ENCODE data around the gene NEK5.
A peak's percentile ranks its signal among the peaks of the same experiment; 100 is the strongest.

NEK5 gene

DNA sequence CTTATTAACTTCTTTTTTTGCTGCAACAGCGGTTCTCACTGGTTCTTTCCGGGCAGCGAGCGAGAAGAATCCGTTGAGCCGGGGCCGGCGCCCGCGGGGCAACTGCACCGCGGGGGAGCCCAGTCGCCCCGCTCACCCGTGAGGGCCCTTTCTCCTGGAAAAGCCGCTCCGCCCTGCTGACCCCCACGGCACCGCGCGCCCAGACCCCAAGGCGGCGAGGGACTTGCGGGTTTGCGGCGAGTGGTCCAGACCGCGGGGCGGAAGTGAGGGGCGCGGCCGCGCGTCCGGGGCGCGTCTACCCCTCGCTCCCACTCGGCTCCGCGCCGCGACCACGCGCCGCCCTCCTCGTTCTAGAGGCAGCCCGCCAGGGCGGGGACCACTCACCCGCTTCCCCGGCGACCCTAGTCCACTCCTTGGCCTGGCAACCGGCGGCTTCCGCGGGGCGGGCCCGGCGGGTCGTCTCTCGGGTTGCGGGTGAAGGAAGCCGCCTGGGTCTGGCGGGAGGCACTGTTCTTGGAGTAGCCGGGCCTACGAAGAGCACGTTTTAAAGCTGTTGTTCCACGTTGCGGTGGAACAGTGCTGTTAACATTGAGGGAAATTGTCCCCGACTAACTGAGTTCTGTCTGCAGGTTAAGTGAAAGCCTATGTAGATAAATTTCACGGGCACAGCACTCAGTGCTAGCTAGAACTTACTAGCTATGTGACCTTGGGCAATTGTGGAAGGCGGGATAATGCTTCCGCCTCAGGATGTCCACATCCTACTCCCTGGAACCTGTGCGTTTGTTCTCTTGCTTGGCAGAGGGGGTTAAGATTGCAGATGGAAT, 30.5 kb upstream of the NEK5 start, which contains the start of gene NEK3:
TSS of gene NEK3 (minus strand) at position 439 of the 824 bp plus-strand sequence. CDS start 3,406 bp downstream, outside the sequence.
- TF ChIP-seq EZH2phosphoT487 (conservative IDR thresholded peaks at IDR 0.05; ENCODE audit: low read length), result no peak
- TF ChIP-seq, protein P1, sequence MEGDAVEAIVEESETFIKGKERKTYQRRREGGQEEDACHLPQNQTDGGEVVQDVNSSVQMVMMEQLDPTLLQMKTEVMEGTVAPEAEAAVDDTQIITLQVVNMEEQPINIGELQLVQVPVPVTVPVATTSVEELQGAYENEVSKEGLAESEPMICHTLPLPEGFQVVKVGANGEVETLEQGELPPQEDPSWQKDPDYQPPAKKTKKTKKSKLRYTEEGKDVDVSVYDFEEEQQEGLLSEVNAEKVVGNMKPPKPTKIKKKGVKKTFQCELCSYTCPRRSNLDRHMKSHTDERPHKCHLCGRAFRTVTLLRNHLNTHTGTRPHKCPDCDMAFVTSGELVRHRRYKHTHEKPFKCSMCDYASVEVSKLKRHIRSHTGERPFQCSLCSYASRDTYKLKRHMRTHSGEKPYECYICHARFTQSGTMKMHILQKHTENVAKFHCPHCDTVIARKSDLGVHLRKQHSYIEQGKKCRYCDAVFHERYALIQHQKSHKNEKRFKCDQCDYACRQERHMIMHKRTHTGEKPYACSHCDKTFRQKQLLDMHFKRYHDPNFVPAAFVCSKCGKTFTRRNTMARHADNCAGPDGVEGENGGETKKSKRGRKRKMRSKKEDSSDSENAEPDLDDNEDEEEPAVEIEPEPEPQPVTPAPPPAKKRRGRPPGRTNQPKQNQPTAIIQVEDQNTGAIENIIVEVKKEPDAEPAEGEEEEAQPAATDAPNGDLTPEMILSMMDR (IDR thresholded peaks at IDR 0.05; ENCODE audit: insufficient read depth, low read length, poor library complexity, severe bottlenecking), result no peak
- H2AFZ ChIP-seq (ENCODE audit: low read depth, low read length, severe bottlenecking), result peak within 1 kb of the TSS; percentile 78
- no peaks in the 10 kb centered on the region for H3K27me3 ChIP-seq (ENCODE audit: low read length)
- no peaks in the 10 kb centered on the region for H3K9me3 ChIP-seq (ENCODE audit: insufficient read depth, low read length)
- H3K36me3 ChIP-seq (ENCODE audit: low read length), result no peaks in the 10 kb centered on the region
- H3K27ac ChIP-seq (ENCODE audit: low read depth, low read length), result no peak within 1 kb of the TSS
- H3K9ac ChIP-seq (ENCODE audit: low read length), result peak within 1 kb of the TSS; percentile 48
- H3K9me2 ChIP-seq (replicated peaks; ENCODE audit: insufficient read depth, low read length), result no peaks in the 10 kb centered on the region
- peak within 1 kb of the TSS; percentile 50 for H3K4me3 ChIP-seq (ENCODE audit: insufficient read depth, low read length, poor library complexity, severe bottlenecking)
- no peaks in the 10 kb centered on the region for H3K79me2 ChIP-seq (ENCODE audit: insufficient read depth, low read length)
- H3K4me2 ChIP-seq (ENCODE audit: low read depth, low read length, poor library complexity, severe bottlenecking), result peak within 1 kb of the TSS; percentile 58
- no peaks in the 10 kb centered on the region for H3F3A ChIP-seq (ENCODE audit: insufficient read depth)
- H4K20me1 ChIP-seq (ENCODE audit: low read depth, low read length), result no peaks in the 10 kb centered on the region

DNA sequence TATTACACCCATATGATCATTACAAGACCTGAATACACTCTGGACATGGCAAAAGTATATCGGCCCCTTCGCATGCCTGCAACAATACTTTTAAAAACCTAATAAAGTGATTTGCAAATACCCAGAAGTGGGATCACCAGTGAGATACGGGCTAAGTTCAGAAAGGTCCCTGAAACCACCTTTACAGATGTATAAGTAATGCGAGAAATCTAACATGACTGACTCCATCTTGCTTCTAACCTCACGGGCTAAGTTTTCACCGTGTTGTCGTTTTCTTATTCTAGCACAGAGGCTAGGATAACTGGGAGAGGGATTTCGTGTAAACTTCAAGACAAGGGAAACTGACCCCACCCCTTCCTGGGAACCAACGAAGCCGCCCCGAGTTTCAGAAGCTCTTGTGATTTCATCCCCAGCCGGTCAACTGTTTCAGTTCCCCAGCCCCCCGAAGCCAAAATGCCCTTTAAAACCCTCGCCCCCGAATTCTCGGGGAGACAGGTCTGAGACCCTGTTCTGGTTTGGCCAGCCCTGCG, 29.8 kb upstream of the NEK5 start:
- H3K27me3 ChIP-seq (ENCODE audit: low read length), result no peaks in the 10 kb centered on the region
- H3K27ac ChIP-seq (ENCODE audit: low read depth, low read length), result no peak overlapping the region
- peak overlapping the region; percentile 78 for H2AFZ ChIP-seq (ENCODE audit: low read depth, low read length, severe bottlenecking)
- H3K36me3 ChIP-seq (ENCODE audit: low read length), result no peaks in the 10 kb centered on the region
- H3K9me2 ChIP-seq (replicated peaks; ENCODE audit: insufficient read depth, low read length), result no peaks in the 10 kb centered on the region
- no peaks in the 10 kb centered on the region for H4K20me1 ChIP-seq (ENCODE audit: low read depth, low read length)
- H3F3A ChIP-seq (ENCODE audit: insufficient read depth), result no peaks in the 10 kb centered on the region
- no peaks in the 10 kb centered on the region for H3K9me3 ChIP-seq (ENCODE audit: insufficient read depth, low read length)
- TF ChIP-seq, protein P1 (IDR thresholded peaks at IDR 0.05; ENCODE audit: insufficient read depth, low read length, poor library complexity, severe bottlenecking), result no peak
- TF ChIP-seq EZH2phosphoT487 (conservative IDR thresholded peaks at IDR 0.05; ENCODE audit: low read length), result no peak
- H3K9ac ChIP-seq (ENCODE audit: low read length), result peak overlapping the region; percentile 48
- peak overlapping the region; percentile 50 for H3K4me3 ChIP-seq (ENCODE audit: insufficient read depth, low read length, poor library complexity, severe bottlenecking)
- peak overlapping the region; percentile 58 for H3K4me2 ChIP-seq (ENCODE audit: low read depth, low read length, poor library complexity, severe bottlenecking)
- H3K79me2 ChIP-seq (ENCODE audit: insufficient read depth, low read length), result no peaks in the 10 kb centered on the region

DNA sequence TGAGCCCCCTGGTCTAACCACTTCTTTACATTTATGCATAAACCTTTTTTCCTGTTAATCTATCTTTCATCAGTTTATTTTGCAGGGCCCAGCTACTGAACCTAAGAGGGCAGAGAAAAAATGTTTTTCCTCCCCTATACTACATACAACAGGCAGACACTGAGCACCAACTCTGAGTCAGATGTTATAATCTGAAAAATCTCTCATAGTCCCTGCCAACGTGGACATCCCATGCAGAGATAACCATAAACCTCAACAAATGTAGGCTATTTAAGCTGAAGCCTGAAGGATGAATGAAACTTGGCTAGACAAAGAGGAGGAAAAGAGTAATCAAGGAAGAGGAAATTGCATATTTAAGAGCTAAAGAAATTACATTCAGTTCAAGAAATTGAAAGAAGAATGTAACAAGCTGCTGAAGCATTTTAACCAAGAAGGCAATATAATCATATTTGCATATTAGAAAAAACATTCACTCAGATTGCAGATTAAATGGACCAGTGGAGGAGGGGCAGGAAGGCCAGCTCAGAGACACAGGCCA, 27.9 kb upstream of the NEK5 start:
- Histone ChIP-seq H3K4me2 (ENCODE audit: low read depth, low read length, poor library complexity, severe bottlenecking) (no peak overlapping the region), H3K9me3 (ENCODE audit: insufficient read depth, low read length) (no peaks in the 10 kb centered on the region), H3K79me2 (ENCODE audit: insufficient read depth, low read length) (no peaks in the 10 kb centered on the region), H2AFZ (ENCODE audit: low read depth, low read length, severe bottlenecking) (no peak overlapping the region), H3K27me3 (ENCODE audit: low read length) (no peaks in the 10 kb centered on the region), H3K9ac (ENCODE audit: low read length) (no peak overlapping the region), H4K20me1 (ENCODE audit: low read depth, low read length) (no peaks in the 10 kb centered on the region), H3K9me2 (replicated peaks; ENCODE audit: insufficient read depth, low read length) (no peaks in the 10 kb centered on the region), H3F3A (ENCODE audit: insufficient read depth) (no peaks in the 10 kb centered on the region), H3K36me3 (ENCODE audit: low read length) (no peaks in the 10 kb centered on the region), H3K4me3 (ENCODE audit: insufficient read depth, low read length, poor library complexity, severe bottlenecking) (no peak overlapping the region), H3K27ac (ENCODE audit: low read depth, low read length) (no peak overlapping the region)
- TF ChIP-seq EZH2phosphoT487 (conservative IDR thresholded peaks at IDR 0.05; ENCODE audit: low read length), result no peak
- TF ChIP-seq, protein P1 (IDR thresholded peaks at IDR 0.05; ENCODE audit: insufficient read depth, low read length, poor library complexity, severe bottlenecking), result no peak
